Occipital lobe (tissue), 2 donors: ENCODE measurements around the gene MTRR. TPM values are rescaled to one million over a fixed set of nuclear protein-coding genes. Genes with fewer than 3 reads are reported as not detected.
"Not testable (repeated sequence)": the region's sequence is repeated elsewhere in the genome, so short reads cannot be mapped to it uniquely, and the experiment has no call there.

ENCODE experiments used
- DNase-seq: peaks from one replicate; lab custom pipeline; 2025; lab: John Stamatoyannopoulos, UW
- total RNA-seq: library from RNA; depleted of rRNA; stranded (reverse); fragments of >200 nt; gene quantifications from one replicate; pipeline ENCODE4 v1.2.3, GENCODE V29; 2014

The MTRR gene
- total RNA-seq, 1 donor from 2014 or later = 29.9 TPM

- DNase-seq = no peak
Measured at GRCh38 chr5:7897014-7897600, 28.2 kb downstream of the MTRR start.

DNA sequence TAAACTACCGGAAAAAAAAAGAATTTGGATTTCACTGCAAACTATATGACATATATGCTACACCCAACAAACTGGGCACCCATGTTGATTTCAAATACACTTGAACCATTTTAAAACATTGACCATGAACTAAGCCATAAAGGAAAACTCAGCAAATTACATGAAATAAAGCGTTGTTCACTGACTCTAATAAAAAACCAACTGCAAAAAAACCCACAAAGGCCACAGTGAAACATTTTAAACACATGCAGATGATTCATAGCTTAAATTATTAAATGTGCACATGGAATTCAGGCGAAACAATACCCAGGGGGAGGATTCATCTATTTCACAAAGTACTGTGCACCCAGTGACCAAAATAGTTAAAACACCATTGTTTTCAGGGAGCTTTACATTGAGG is 33.3 kb downstream of the MTRR start:
- no peak for DNase-seq

GRCh38 chr5:7902666-7903625 is 34.0 kb downstream of the MTRR start:
- no peak for DNase-seq

DNA sequence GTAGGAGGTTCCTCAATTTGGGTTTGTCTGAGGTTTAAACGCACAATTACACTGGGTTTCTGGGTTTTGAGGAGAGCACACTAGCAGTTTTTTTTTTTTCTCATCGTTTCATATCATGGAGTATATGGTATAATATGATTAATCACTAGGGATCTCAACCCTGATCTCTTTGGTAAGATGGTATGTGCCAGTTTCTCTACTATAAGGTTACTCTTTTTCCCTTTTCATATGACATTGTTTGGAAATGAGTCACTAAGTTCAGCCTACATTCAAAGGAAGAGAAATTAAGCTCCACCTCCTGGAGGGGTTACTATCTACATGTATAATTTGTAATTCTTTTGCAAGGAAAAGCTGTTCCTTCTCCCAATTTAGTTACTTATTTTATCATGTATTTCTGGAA is 35.2 kb downstream of the MTRR start:
- no peak for DNase-seq

DNA sequence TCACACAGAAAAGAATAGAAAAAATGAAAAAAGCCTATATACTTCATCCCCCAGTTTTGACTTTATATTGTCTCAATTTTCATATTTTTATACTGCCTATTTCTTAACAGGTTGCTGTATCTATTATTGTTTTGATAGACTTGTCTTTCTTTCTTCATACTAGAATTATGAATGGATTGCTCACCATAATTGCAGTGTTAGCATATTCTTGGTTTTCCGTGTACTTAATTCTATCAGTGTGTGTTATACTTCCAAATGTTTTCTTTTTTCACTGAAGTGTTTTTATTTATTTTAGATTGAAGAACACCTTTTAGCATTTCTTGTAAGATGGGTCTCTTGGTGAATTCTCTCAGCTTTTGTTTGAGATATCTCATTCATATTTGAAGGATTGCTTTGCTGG is 38.7 kb downstream of the MTRR start:
- DNase-seq = no peak

- DNase-seq = no peak
Measured at GRCh38 chr5:7908317-7908716, 39.4 kb downstream of the MTRR start.

GRCh38 chr5:7910738-7911428 is 41.9 kb downstream of the MTRR start:
- no peak for DNase-seq

DNA sequence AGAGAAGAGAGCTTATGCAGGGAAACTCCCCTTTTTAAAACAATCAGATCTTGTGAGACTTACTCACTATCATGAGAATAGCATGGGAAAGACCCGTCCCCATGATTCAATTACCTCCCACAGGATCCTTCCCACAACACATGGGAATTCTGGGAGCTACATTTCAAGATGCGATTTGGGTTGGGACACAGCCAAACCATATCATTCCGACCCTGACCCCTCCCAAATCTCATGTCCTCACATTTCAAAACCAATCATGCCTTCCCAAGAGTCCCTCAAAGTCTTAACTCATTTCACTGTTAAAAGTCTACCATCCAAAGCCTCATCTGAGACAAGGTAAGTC is 42.5 kb downstream of the MTRR start:
- not testable (repeated sequence) for DNase-seq

- DNase-seq = no peak
Measured at GRCh38 chr5:7916171-7916804, 47.3 kb downstream of the MTRR start.

DNA sequence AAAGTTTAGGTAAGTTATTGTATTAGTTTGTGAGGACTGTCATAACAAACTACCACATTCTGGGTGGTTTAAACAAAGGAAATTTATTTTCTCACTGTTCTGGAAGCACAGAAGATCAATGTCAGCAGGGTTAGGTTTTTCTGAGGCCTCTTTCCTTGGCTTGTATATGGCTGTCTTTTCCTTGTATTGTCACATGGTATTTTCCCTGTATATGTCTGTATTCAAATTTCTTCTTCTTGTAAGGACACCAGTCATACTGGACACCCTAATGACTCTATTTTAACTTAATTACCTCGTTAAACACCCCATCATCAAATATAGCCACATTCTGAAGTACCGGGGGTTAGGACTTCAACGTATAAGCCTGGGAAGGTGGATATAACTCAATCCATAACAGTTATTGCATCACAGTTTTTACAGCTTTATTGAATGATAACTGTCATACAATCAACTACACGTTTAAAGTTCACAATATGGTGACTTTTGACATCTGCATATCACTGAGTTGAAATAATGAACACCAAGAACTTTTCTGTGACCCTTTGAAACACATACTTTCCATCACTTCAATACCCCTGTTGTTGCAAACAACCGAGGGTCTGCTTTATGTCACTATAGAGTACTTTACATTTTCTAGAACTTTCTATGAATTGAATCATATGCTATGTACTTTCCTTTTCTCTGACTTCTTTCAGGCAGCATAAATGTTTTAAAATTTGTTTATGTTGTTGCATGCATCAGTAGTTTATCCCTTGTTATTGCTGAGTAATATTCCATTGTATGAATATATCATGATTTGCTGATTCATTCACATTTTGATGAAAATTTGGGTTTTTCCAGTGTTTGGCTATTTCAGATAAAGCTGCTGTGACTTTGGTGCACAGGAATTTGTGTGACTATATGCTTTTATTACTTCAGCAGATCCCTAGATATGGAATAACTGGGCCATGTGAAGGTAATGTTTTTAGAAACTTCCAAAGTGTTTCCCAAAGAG is 48.5 kb downstream of the MTRR start:
- no peak for DNase-seq

- no peak for DNase-seq
Measured at GRCh38 chr5:7925961-7926695, 57.2 kb downstream of the MTRR start.

- DNase-seq = no peak
Measured at GRCh38 chr5:7926720-7927119, 57.8 kb downstream of the MTRR start.

- DNase-seq = peak; percentile 4
Measured at GRCh38 chr5:7927466-7928375, 58.8 kb downstream of the MTRR start.

- DNase-seq = no peak
Measured at GRCh38 chr5:7930011-7930410, 61.1 kb downstream of the MTRR start.

- no peak for DNase-seq
Measured at GRCh38 chr5:7941692-7942091, 72.7 kb downstream of the MTRR start.

DNA sequence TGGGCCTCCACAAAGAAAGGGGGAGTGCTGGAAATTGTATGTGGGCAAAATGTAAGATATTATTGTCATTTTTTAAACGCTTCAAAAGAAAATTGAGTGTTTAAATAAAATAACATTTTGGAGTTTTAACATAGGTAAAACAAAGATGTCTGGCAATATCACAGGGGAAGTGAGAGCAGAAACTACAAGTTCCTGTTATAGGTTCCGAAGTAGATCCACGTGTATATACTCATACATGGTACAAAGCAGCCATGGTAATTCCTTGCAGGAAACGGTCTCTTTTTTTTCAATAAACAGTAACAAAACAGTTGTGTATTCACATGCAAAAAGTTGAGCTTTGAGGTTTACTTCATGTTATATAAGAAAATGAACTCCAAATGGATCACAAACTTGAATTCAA is 78.4 kb downstream of the MTRR start:
- DNase-seq = no peak
